Thymus (tissue), 14 donors: ENCODE results near the gene HESX1. TPM values are rescaled to one million over a fixed set of nuclear protein-coding genes. Genes with fewer than 3 reads are reported as not detected.
A peak's percentile ranks its signal among the peaks of the same experiment; 100 is the strongest.

Experiments used
- DNase-seq, 9 donors: peaks; one replicate each; pipeline ENCODE4 v3.0.0-alpha.2; 2013; ENCODE audit warnings: low spot score in 9 of 9, low read depth in 6 of 9, missing footprints in 1 of 9
- H3K27ac ChIP-seq, 2 donors: one replicate each; pipeline ENCODE4 v1.5.1; 2013; ENCODE audit warnings: control low read depth in 1 of 2, low read depth in 1 of 2, low read length in 1 of 2, mild to moderate bottlenecking in 1 of 2, moderate library complexity in 1 of 2
- H3K27me3 ChIP-seq, 2 donors: one replicate each; pipeline ENCODE4 v1.5.1; 2013; ENCODE audit warnings: low read length in 1 of 2; ENCODE audit not compliant: control insufficient read depth in 2 of 2, insufficient read depth in 1 of 2
- H3K36me3 ChIP-seq, 2 donors: one replicate each; pipeline ENCODE4 v1.5.1; 2013; ENCODE audit warnings: low read length in 1 of 2, mild to moderate bottlenecking in 1 of 2, moderate library complexity in 1 of 2; ENCODE audit not compliant: control insufficient read depth in 2 of 2, insufficient read depth in 2 of 2
- H3K4me1 ChIP-seq, 2 donors: one replicate each; pipeline ENCODE4 v1.5.1; 2013; ENCODE audit warnings: low read length in 2 of 2; ENCODE audit not compliant: control insufficient read depth in 2 of 2, insufficient read depth in 2 of 2
- H3K4me3 ChIP-seq, 2 donors: one replicate each; pipeline ENCODE4 v1.5.1; 2013; ENCODE audit warnings: low read length in 2 of 2, control low read depth in 1 of 2, mild to moderate bottlenecking in 1 of 2
- H3K9me3 ChIP-seq, 2 donors: one replicate each; pipeline ENCODE4 v1.5.1; 2013; ENCODE audit warnings: low read length in 1 of 2, mild to moderate bottlenecking in 1 of 2; ENCODE audit not compliant: control insufficient read depth in 2 of 2, insufficient read depth in 1 of 2
- whole genome bisulfite sequencing: extraction: QIAGEN DNeasy Blood & Tissue Kit; methylation state at CpG from one replicate; pipeline ENCODE4 v1.1.7; 2013; 5-methylcytosine and 5-hydroxymethylcytosine counted together
- long read RNA-seq, 10 donors: transcript quantifications; one replicate each; lab custom pipeline, GENCODE V29; 2026
- polyA plus RNA-seq: library from polyadenylated mRNA; stranded (reverse); fragments of 200-250 nt; gene quantifications from one replicate; pipeline ENCODE4 v1.2.3, GENCODE V29; 2013
- total RNA-seq: library from RNA; stranded (reverse); fragments of 120-200 nt; gene quantifications from one replicate; pipeline ENCODE4 v1.2.4, GENCODE V29; 2013
- donor health status: healthy.

The HESX1 gene
- 2.0 TPM for total RNA-seq
- polyA plus RNA-seq = 6.6 TPM
- long read RNA-seq, donor 1 = 0 reads
- long read RNA-seq, donor 2, partial matches to known transcripts = 0 of 1 reads
- long read RNA-seq, donor 2, other reads (novel, unspliced or antisense) = 0 of 1 reads
- long read RNA-seq, donor 3 = 0 reads
- long read RNA-seq, donor 4, partial matches to known transcripts = 33 of 38 reads
- long read RNA-seq, donor 4, other reads (novel, unspliced or antisense) = 5 of 38 reads
- long read RNA-seq, donor 5, partial matches to known transcripts = 84 of 84 reads
- long read RNA-seq, donor 5, other reads (novel, unspliced or antisense) = 0 of 84 reads
- long read RNA-seq, donor 6 = 0 reads
- long read RNA-seq, donor 7 = 0 reads
- long read RNA-seq, donor 8 = 0 reads
- long read RNA-seq, donor 9 = 0 reads
- long read RNA-seq, donor 10 = 0 reads

DNA sequence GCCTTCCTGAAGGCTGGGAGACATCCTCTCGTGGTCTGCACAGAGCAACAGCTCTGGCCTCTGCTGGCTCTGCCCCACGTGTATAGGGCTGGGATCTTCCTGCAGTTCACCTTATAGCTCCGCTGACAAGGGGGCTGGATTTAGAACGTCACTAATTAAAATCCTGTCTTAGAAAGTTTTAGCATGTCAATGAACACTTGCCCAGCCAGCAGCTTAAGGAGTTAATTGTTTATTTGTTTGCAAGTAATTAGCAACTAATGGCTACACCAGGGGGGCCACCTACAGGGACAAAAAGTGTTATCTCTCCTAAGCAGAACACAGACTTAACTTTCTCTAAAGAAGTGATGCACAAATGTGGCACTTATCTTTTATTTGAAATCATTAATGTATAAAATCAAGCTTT lies at the start of gene HESX1:
Gene HESX1, minus strand, starts transcription at position 84 of the 403 bp plus-strand sequence. Its CDS starts 60 bp downstream, at position 24.
- no peak for DNase-seq
- H3K4me3 ChIP-seq = no peak within 1 kb of the TSS
- no peaks in the 10 kb centered on the region for H3K4me1 ChIP-seq
- H3K9me3 ChIP-seq = no peaks in the 10 kb centered on the region
- no peaks in the 10 kb centered on the region for H3K36me3 ChIP-seq
- H3K27ac ChIP-seq = no peak within 1 kb of the TSS
- 60% methylated on average over 4 of the region's 4 CpGs for WGBS
- no peaks in the 10 kb centered on the region for H3K27me3 ChIP-seq

DNA sequence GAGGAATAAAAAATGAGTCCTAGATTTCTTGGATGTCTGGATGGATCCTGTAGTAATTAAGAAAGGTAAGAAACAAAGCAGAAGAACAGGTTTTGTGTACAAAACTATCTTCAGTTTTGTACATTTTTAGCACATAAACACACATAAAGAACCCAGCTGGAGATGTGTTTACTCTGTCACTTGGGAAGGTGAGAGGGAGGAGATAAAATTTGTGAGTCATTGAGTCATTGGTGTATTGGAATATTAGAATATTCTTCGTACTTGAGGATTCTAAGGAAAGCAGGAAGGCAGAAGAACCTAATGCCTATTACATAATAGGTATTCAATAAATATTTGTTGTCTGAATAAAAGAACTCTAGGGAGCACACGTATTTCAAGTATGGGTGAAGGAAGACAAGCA lies 45.2 kb upstream of the HESX1 start:
- Histone ChIP-seq H3K27me3 (no peaks in the 10 kb centered on the region), H3K9me3 (no peaks in the 10 kb centered on the region), H3K36me3 (peaks cover 19 to 53% of the 10 kb centered on the region in 2 donors), H3K4me3 (no peak overlapping the region), H3K4me1 (no peaks in the 10 kb centered on the region), H3K27ac (no peak overlapping the region)
- over 99% methylated on average over 2 of the region's 2 CpGs for WGBS
- DNase-seq = no peak

DNA sequence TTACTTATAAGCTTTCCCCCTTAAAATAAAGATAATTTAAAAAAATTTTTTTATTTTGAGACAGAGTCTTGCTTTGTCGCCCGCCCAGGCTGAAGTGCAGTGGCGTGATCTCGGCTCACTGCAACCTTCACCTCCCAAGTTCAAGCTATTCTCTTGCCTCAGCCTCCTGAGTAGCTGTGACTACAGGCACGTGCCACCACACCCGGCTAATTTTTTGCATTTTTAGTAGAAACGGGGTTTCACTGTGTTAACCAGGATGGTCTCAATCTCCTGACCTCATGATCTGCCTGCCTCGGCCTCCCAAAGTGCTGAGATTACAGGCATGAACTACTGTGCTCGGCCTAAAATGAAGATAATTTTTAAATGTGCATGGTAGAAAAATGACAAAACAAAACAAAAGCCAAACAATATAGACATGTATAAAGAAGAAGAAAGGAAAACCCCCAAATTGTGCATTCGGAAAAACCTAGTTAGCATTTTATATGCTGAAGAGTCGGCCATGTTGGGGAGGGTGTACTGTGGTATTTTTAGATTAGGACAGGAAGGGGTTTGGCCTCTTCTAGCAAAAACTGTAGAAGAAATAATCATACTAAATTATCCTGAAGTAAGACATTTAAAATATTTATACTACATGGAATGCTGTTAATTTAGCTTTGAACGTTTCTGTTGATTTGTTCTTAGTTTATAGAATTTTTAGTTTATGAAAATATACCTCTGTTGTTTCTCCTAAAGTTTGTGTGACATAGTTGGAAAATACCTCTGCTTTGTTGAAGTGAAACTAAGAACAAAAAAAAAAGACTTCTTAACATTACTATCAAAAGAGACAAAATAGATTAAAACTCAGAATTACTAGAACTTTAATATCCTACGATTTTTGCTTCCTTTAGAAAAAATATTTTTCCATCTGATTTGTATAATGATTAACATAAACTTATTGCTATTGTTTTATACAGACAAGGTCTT lies 35.1 kb upstream of the HESX1 start:
- H3K27me3 ChIP-seq = no peaks in the 10 kb centered on the region
- H3K27ac ChIP-seq = no peak overlapping the region
- no peak overlapping the region for H3K4me3 ChIP-seq
- peaks cover 0 to 4% of the 10 kb centered on the region in 2 donors for H3K4me1 ChIP-seq
- DNase-seq = no peak
- H3K36me3 ChIP-seq = peaks cover 9 to 15% of the 10 kb centered on the region in 2 donors
- 92% methylated on average over 13 of the region's 13 CpGs for WGBS
- no peaks in the 10 kb centered on the region for H3K9me3 ChIP-seq

DNA sequence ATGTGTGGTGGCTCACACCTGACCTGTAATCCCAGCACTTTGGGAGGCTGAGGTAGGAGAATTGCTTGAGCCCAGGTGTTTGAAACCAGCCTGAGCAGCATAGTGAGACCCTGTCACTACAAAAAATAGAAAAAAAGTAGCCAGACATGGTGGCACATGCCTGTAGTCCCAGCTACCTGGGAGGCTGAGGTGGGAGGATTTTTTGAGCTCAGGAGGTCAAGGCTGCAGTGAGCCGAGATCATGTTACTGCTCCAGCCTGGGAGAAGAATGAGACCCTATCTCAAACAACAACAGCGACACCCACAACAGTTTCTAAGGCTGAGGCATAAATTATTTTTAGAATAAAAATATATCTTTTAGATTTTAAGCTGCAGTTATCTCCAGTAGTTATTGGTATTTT lies 34.0 kb upstream of the HESX1 start:
- H3K27ac ChIP-seq = no peak overlapping the region
- no peak overlapping the region for H3K4me3 ChIP-seq
- no peak for DNase-seq
- peaks cover 6 to 7% of the 10 kb centered on the region in 2 donors for H3K36me3 ChIP-seq
- H3K9me3 ChIP-seq = no peaks in the 10 kb centered on the region
- H3K27me3 ChIP-seq = no peaks in the 10 kb centered on the region
- peaks cover 5 to 9% of the 10 kb centered on the region in 2 donors for H3K4me1 ChIP-seq
- 98% methylated on average over 2 of the region's 2 CpGs for WGBS

DNA sequence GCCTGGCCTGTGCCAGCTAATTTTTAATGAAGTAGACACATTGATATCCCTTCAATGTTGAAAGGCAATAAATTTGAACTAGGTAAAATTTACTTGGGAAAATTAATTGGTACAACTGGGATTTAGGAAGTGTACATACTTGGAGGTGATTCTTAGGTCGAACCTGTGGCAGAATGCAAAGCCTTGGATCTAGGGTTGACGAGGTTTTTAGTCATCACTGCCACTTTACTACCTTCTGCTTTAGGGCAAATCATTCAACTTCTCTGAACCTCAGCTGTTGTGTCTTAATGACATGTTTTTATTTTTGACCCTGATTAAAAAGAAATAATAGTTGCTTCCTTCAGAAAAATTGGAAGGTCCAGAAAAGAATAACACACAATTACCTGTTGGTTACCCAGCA lies 30.2 kb upstream of the HESX1 start:
- 97% methylated on average over 2 of the region's 2 CpGs for WGBS
- DNase-seq = no peak
- Histone ChIP-seq H3K9me3 (no peaks in the 10 kb centered on the region), H3K4me3 (no peak overlapping the region), H3K36me3 (no peaks in the 10 kb centered on the region), H3K27ac (no peak overlapping the region), H3K27me3 (no peaks in the 10 kb centered on the region), H3K4me1 (peaks cover 9 to 14% of the 10 kb centered on the region in 2 donors)

DNA sequence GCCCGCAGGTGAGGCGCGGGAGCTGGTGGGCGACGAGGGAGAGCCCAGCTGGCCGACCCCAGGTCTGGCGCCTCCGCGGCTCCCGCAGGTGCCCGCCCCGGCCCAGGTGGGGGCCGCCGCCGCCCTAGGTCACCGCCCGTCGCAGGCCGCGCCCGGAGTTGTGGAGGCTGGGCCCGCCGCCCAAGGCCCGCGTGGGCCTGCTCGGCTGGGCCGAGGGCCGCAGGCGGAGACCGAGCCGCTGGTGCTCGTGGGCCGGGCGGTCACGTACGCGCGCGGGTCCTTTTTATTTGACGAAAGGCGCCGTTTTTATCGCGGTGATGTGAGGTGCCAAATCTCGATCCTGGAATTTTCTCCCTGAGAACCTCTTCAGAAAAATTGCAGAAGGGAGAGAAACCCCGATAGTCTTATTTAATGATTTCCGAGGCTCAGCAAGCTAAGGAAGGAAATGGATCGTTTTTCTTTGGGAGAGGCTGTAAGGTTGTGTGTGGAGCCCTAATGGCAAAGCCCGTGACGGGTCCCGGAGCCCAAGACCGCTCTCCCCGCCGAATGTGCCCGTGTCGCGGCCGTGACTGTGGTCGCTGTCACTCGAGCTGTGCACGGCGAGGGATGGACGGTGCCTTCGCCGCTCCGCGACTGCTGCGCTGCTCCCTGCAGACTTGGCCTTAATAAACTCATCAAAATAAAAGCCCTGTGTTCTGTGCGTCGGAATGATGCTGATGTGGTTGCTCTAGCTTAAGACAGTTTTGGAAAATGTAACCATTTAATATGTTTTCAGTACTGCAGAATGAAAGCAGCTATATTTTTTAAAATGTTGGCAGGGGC lies 28.4 kb upstream of the HESX1 start:
- peaks cover 9 to 10% of the 10 kb centered on the region in 2 donors for H3K4me1 ChIP-seq
- peak in 8 of 9 donors; percentile 18 to 64 (median 26) for DNase-seq
- H3K36me3 ChIP-seq = no peaks in the 10 kb centered on the region
- H3K4me3 ChIP-seq = peak overlapping the region; percentile 84 to 97
- H3K9me3 ChIP-seq = no peaks in the 10 kb centered on the region
- no peaks in the 10 kb centered on the region for H3K27me3 ChIP-seq
- peak overlapping the region; percentile 68 to 94 for H3K27ac ChIP-seq
- WGBS = under 1% methylated on average over 70 of the region's 70 CpGs

DNA sequence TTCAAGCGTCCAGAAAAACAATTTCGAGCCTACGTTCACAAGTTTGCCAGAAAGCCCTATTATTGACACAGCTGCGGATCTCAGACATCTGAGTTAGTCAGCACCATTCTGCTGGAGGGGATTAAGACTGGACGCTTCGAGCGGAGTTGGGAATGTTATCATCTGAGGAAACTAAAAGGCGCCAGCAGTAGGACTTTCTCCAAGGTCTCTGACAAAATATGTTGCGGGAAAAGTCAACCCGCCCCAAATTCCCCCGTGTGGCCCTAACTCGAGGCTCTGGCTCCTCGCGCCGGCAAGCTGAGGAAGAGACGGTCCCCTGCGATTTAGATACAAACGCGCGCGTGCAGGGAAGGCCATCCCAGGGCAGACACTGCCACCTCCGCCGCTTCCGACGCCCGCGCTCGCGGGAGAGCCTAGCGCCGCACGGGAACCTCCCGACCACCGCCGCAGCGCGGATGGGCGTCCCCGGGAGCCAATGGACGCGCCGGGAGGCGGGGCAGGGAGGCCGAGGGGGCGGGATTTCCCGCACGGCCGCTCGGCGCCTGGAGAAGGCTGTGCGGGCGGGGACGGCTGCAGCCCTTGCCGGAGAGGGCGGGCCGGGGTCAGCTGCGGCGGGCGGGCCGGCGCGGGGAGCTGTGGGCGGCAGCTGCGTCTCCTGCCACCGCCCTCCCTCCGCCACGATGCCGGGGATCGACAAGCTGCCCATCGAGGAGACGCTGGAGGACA lies 27.6 kb upstream of the HESX1 start, which contains the start of gene APPL1:
Gene APPL1, plus strand, starts transcription at position 526 of the 726 bp plus-strand sequence. Its CDS starts 155 bp downstream, at position 681.
- DNase-seq = peak; percentile 49 to 94 (median 84)
- Histone ChIP-seq H3K27me3 (no peaks in the 10 kb centered on the region), H3K27ac (peak within 1 kb of the TSS; percentile 71 to 94), H3K4me3 (peak within 1 kb of the TSS; percentile 84 to 97), H3K36me3 (no peaks in the 10 kb centered on the region), H3K4me1 (peaks cover 9 to 10% of the 10 kb centered on the region in 2 donors), H3K9me3 (no peaks in the 10 kb centered on the region)
- under 1% methylated on average over 71 of the region's 71 CpGs for WGBS

DNA sequence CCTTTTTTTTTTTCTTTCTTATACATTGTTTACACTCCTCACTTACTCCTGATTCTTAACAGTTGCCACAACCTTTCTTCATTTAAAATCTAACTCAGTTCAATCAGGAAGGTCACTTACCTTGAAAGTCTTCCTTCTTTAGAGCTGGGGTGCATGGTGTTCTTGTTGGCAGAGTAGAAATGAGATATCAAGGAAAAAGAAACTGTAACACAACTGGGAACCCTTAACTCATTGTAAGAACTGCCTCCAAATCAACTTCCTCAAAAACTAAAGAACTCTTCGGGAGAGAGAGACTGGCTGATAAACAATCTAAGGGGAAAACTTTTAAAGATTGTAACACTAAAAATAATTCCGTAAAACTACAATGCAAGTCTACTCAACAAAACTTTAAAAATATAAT lies 26.4 kb upstream of the HESX1 start:
- Histone ChIP-seq H3K4me1 (peaks cover 9 to 10% of the 10 kb centered on the region in 2 donors), H3K36me3 (no peaks in the 10 kb centered on the region), H3K9me3 (no peaks in the 10 kb centered on the region), H3K27me3 (no peaks in the 10 kb centered on the region), H3K27ac (no peak overlapping the region), H3K4me3 (no peak overlapping the region)
- 45% methylated on average over 2 of the region's 2 CpGs for WGBS
- no peak for DNase-seq
